ENCODE data around the gene ARL8A.

DNA sequence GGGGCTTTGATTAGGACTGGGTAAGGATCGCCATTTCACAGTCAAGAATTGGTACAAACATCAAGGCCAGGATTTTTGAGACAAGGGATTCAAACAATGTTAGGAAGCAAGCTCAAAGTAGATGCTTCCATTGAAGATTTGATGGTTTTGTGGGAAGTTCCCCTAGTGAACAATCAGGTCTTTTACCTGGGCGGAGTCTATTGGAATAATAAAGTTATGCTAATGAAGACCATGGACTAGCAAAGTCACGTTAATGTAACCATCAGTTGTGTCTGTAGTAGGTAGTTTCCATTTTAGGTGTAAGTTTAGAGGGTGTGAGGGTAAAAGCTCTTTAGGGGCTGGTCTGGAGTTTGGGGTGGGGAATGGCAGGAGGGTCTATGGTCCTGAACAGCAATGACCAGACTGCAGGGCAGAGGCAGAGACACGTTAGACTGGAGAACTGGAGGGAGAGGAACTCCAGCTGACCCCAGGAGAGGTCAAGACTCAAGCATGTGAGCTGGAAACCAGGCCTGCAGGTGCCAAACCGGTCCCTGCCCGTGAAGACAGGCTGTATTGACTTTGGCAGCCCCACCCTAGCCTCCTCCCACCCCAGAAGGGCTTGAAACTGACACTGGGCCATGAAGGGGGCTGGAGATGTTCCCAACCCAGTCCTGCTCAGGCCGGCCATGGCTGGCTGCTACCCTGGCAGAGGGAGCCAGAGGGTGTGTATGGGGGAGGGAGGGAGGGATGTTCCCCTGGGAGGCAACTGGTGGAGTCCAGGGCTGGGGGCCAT is 57.8 kb downstream of the ARL8A start:
- no peak for TF ChIP-seq POLR2A (IDR thresholded peaks at IDR 0.05)
- no peak for TF ChIP-seq CTCF (IDR thresholded peaks at IDR 0.05)
- no peak for TF ChIP-seq POLR2AphosphoS5 (IDR thresholded peaks at IDR 0.05)
- no peak for TF ChIP-seq EP300 (IDR thresholded peaks at IDR 0.05)
